IMR-90 (cell line): ENCODE data around the gene CLPTM1L. TPM values are rescaled to one million over a fixed set of nuclear protein-coding genes. Genes with fewer than 3 reads are reported as not detected.

ENCODE experiments used
- ATAC-seq: fragments of 200-7000 bp; cut with Tn5 transposase; 2 replicates; pipeline ENCODE4 v1.9.1; 2020; ENCODE audit warnings: low read depth, mild to moderate bottlenecking, moderate library complexity
- Bru-seq: library from RNA; stranded (reverse); fragments of 400-500 nt; gene quantifications from one replicate; lab custom pipeline; 2021; lab: Mats Ljungman, UMichigan
- BruChase-seq, 2 experiments: library from RNA; stranded (reverse); fragments of 400-500 nt; gene quantifications; one replicate each; lab custom pipeline; 2021; lab: Mats Ljungman, UMichigan
- BruUV-seq: library from RNA; stranded (reverse); fragments of 400-500 nt; replicated peaks from 2 replicates; lab custom pipeline; 2021; lab: Mats Ljungman, UMichigan
- CTCF ChIA-PET: fragments of 300-600 bp; formaldehyde crosslinking; extraction: SDS; loops from one replicate; lab custom pipeline; 2021; ENCODE audit warnings: antibody characterized with exemption; lab: Yijun Ruan, JAX
- POLR2A ChIA-PET: fragments of 300-600 bp; sonication (Branson Sonifier 250); formaldehyde crosslinking; loops from one replicate; lab custom pipeline; 2022; ENCODE audit warnings: antibody characterized with exemption; ENCODE audit not compliant: unreplicated experiment; lab: Charles Lee
- DNase-seq: peaks from one replicate; pipeline ENCODE4 v3.0.0; 2013
- H2AFZ ChIP-seq: replicated peaks from 2 replicates; pipeline ENCODE3; 2013; ENCODE audit warnings: low read length, mild to moderate bottlenecking; ENCODE audit not compliant: poor library complexity
- H2AK5ac ChIP-seq: 2 replicates; pipeline ENCODE4 v1.6.1; 2013; ENCODE audit warnings: low read depth, low read length, inconsistent platforms
- H2AK9ac ChIP-seq: replicated peaks from 2 replicates; pipeline ENCODE3; 2013; ENCODE audit warnings: mild to moderate bottlenecking, low read depth, low read length, moderate library complexity; ENCODE audit not compliant: poor library complexity
- H2BK120ac ChIP-seq: 2 replicates; pipeline ENCODE4 v1.6.1; 2013; ENCODE audit warnings: low read depth, low read length, inconsistent platforms
- H2BK15ac ChIP-seq: 3 replicates; pipeline ENCODE4 v1.6.1; 2013; ENCODE audit warnings: low read depth, low read length, inconsistent platforms
- H2BK20ac ChIP-seq: 2 replicates; pipeline ENCODE4 v1.6.1; 2013; ENCODE audit warnings: low read depth, mild to moderate bottlenecking, inconsistent platforms, low read length, moderate library complexity
- H2BK5ac ChIP-seq: 2 replicates; pipeline ENCODE4 v1.6.1; 2013; ENCODE audit warnings: mild to moderate bottlenecking, low read depth, low read length, inconsistent platforms; ENCODE audit not compliant: poor library complexity, severe bottlenecking
- H3K14ac ChIP-seq: replicated peaks from 2 replicates; pipeline ENCODE4 v1.6.1; 2013; ENCODE audit warnings: low read depth, low read length, inconsistent platforms
- H3K18ac ChIP-seq: 2 replicates; pipeline ENCODE4 v1.6.1; 2013; ENCODE audit warnings: low read depth, low read length, control low read depth
- H3K23ac ChIP-seq: 2 replicates; pipeline ENCODE4 v1.6.1; 2013; ENCODE audit warnings: low read depth, low read length, inconsistent platforms
- H3K27ac ChIP-seq: 2 replicates; pipeline ENCODE4 v1.5.1; 2013; ENCODE audit warnings: mild to moderate bottlenecking, control low read depth, low read length; ENCODE audit not compliant: insufficient read depth
- H3K27me3 ChIP-seq: 2 replicates; pipeline ENCODE4 v1.6.1; 2013; ENCODE audit warnings: low read length; ENCODE audit not compliant: control insufficient read depth, insufficient read depth
- H3K36me3 ChIP-seq: 2 replicates; pipeline ENCODE4 v1.6.1; 2013; ENCODE audit warnings: low read length, mixed read lengths; ENCODE audit not compliant: control insufficient read depth, insufficient read depth
- H3K4ac ChIP-seq: 2 replicates; pipeline ENCODE4 v1.6.1; 2013; ENCODE audit warnings: low read depth, low read length, inconsistent platforms
- H3K4me1 ChIP-seq: 2 replicates; pipeline ENCODE4 v1.6.1; 2013; ENCODE audit warnings: low read length, mixed read lengths; ENCODE audit not compliant: control insufficient read depth, insufficient read depth
- H3K4me2 ChIP-seq: 2 replicates; pipeline ENCODE4 v1.6.1; 2013; ENCODE audit warnings: low read depth, mild to moderate bottlenecking, control low read depth, low read length, moderate library complexity
- H3K4me3 ChIP-seq: 2 replicates; pipeline ENCODE4 v1.5.1; 2013; ENCODE audit warnings: low read depth, mild to moderate bottlenecking, control low read depth, low read length, moderate library complexity; ENCODE audit not compliant: insufficient read depth
- H3K56ac ChIP-seq: 2 replicates; pipeline ENCODE4 v1.6.1; 2013; ENCODE audit warnings: low read length, inconsistent platforms; ENCODE audit not compliant: insufficient read depth; ENCODE audit errors: extremely low read depth
- H3K79me1 ChIP-seq, 2 experiments: 2 replicates each; pipeline ENCODE4 v1.6.1; 2013; ENCODE audit warnings: low read length in 2 of 2, inconsistent platforms in 1 of 2, low read depth in 1 of 2
- H3K9ac ChIP-seq: 2 replicates; pipeline ENCODE4 v1.6.1; 2013; ENCODE audit warnings: low read depth, low read length, control low read depth
- H3K9me1 ChIP-seq: 2 replicates; pipeline ENCODE4 v1.6.1; 2013; ENCODE audit warnings: low read length, inconsistent platforms; ENCODE audit not compliant: insufficient read depth
- H3K9me3 ChIP-seq: 2 replicates; pipeline ENCODE4 v1.6.1; 2013; ENCODE audit warnings: low read length; ENCODE audit not compliant: control insufficient read depth, insufficient read depth
- H4K20me1 ChIP-seq: 2 replicates; pipeline ENCODE4 v1.6.1; 2013; ENCODE audit warnings: low read length, inconsistent platforms; ENCODE audit not compliant: insufficient read depth
- H4K5ac ChIP-seq: 2 replicates; pipeline ENCODE4 v1.6.1; 2013; ENCODE audit warnings: mild to moderate bottlenecking, low read depth, low read length, control low read depth
- H4K8ac ChIP-seq, 2 experiments: 2 replicates each; pipeline ENCODE4 v1.6.1; 2013; ENCODE audit warnings: low read depth in 2 of 2, low read length in 2 of 2, control low read depth in 1 of 2, inconsistent platforms in 1 of 2
- H4K91ac ChIP-seq: 2 replicates; pipeline ENCODE4 v1.6.1; 2013; ENCODE audit warnings: low read depth, low read length, inconsistent platforms; ENCODE audit not compliant: insufficient read depth
- CEBPB ChIP-seq: IDR thresholded peaks from 2 replicates; pipeline ENCODE4 v1.6.1; 2012; ENCODE audit warnings: low read depth, low read length, improper control_type of control experiment
- ELK1 ChIP-seq: fragments of 150-350 bp; IDR thresholded peaks from 2 replicates; pipeline ENCODE4 v1.6.1; 2016; ENCODE audit warnings: low read depth, mild to moderate bottlenecking, low read length, moderate library complexity, borderline replicate concordance
- MAZ ChIP-seq: IDR thresholded peaks from 2 replicates; pipeline ENCODE4 v1.6.1; 2012; ENCODE audit warnings: low read depth, mild to moderate bottlenecking, low read length, improper control_type of control experiment, moderate library complexity, borderline replicate concordance
- MXI1 ChIP-seq: IDR thresholded peaks from 2 replicates; pipeline ENCODE4 v1.6.1; 2012; ENCODE audit warnings: low read depth, mild to moderate bottlenecking, low read length, moderate library complexity, borderline replicate concordance
- POLR2A ChIP-seq: IDR thresholded peaks from 2 replicates; pipeline ENCODE4 v1.6.1; 2012; ENCODE audit warnings: mild to moderate bottlenecking, low read depth, low read length
- RFX5 ChIP-seq: IDR thresholded peaks from 2 replicates; pipeline ENCODE4 v1.8.0; 2012; ENCODE audit warnings: low read depth, mild to moderate bottlenecking, low read length, moderate library complexity
- WGBS, 2 experiments: methylation state at CpG; one replicate each; pipeline versions ENCODE4 v1.1.5 to v1.1.7; 2013; ENCODE audit warnings: missing lambda C conversion rate in 2 of 2; ENCODE audit not compliant: insufficient read length in 1 of 2; ENCODE audit errors: extremely low coverage in 2 of 2; 5-methylcytosine and 5-hydroxymethylcytosine counted together
- dilution Hi-C: fragments of 300-500 bp; cut with HindIII; formaldehyde crosslinking; loops from one replicate; pipeline ENCODE4 v1.14.3; 2018; ENCODE audit warnings: low sequenced_read_pairs; ENCODE audit not compliant: unreplicated experiment
- in situ Hi-C: fragments of 300-500 bp; cut with MboI; formaldehyde crosslinking; loops from 3 replicates; pipeline ENCODE4 v1.14.3; 2019; ENCODE audit warnings: low sequenced_read_pairs, inconsistent platforms, mixed read lengths
- intact Hi-C: fragments of 100-400 bp; cut with micrococcal nuclease; formaldehyde crosslinking; loops from 2 replicates; pipeline ENCODE4 v1.10.0; 2022
- long read RNA-seq: library from polyadenylated mRNA; unstranded; transcript quantifications from one replicate; pipeline ENCODE4 v2.0.0, GENCODE V29; 2021; ENCODE audit not compliant: unreplicated experiment
- polyA plus RNA-seq, 3 experiments: library from polyadenylated mRNA; depleted of rRNA; stranded (reverse); fragments of >200 nt; gene quantifications; 2 replicates each; pipeline ENCODE4 v1.2.3, GENCODE V29; 2012; ENCODE audit warnings: low replicate concordance in 1 of 3
- total RNA-seq: library from RNA; depleted of rRNA; stranded (reverse); fragments of >200 nt; gene quantifications from 2 replicates; pipeline ENCODE4 v1.2.3, GENCODE V29; 2012; rRNA removed

Gene CLPTM1L, protein sequence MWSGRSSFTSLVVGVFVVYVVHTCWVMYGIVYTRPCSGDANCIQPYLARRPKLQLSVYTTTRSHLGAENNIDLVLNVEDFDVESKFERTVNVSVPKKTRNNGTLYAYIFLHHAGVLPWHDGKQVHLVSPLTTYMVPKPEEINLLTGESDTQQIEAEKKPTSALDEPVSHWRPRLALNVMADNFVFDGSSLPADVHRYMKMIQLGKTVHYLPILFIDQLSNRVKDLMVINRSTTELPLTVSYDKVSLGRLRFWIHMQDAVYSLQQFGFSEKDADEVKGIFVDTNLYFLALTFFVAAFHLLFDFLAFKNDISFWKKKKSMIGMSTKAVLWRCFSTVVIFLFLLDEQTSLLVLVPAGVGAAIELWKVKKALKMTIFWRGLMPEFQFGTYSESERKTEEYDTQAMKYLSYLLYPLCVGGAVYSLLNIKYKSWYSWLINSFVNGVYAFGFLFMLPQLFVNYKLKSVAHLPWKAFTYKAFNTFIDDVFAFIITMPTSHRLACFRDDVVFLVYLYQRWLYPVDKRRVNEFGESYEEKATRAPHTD
- 101 and 137 TPM in 2 replicates for total RNA-seq
- polyA plus RNA-seq (2012; rRNA removed): 110 and 114 TPM in 2 replicates
- 96.9 and 126 TPM in 2 replicates for polyA plus RNA-seq (2012; cell fraction: cytosol; rRNA removed)
- 124 and 132 TPM in 2 replicates for polyA plus RNA-seq (2012; cell fraction: nucleus; rRNA removed; ENCODE audit: low replicate concordance)
- Bru-seq, nascent RNA: percentile 64 among the genes with signal in this experiment
- BruChase-seq, experiment 1, labeled RNA remaining after a 6-hour chase: percentile 64 among the genes with signal in this experiment
- BruChase-seq, experiment 2, labeled RNA remaining after a 2-hour chase: percentile 62 among the genes with signal in this experiment
- long read RNA-seq, transcript CLPTM1L-201 (17 exons, 2,500 nt): major isoform, 330 of 414 reads
- long read RNA-seq, transcript CLPTM1L-215 (4 exons, 382 nt): minor isoform, 5 of 414 reads
- long read RNA-seq, partial matches to known transcripts: 27 of 414 reads
- long read RNA-seq, other reads (novel, unspliced or antisense): 52 of 414 reads

DNA sequence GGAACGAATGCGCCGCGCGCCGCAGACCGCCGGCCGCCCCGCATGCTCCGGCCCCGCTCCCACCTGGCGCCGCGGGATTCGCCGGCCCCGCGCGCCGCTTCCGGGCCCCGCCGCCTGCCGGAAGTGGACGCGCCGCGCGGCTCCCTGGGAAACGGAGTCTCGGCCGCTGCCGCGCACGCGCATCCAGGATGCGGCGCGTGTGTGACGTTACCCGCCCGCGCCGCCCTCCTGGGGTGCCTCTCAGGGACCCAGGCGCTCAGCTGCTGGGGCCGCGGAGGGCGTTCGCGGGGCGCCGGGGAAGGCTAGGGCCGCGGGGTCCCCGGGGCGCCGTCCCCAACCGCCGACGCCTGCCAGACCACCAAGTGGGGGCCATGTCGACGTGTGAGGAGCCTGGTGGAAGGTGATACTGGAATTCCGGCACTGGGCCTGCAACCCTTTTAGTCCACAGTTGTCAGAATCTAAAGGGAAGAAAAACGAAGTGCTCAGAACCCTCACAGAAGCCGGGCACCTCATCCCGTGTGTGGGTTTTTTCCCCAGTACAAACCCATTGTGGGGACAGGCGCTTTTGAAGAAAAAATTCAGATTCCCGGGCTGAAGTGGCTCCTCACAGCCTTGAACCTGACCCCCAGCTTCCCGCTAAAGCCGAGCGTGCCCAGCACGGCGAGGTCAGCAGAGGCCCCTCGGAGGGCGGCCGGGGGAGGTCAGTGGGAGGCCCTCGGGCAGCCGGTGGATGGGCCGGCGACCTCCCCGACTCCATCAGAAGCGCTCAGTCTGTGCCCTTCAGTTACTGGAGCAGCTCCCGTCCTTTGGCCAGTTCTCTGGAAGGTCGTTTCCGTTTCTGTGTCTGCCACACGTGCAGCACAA, at the start of gene CLPTM1L:
Gene CLPTM1L (minus strand): TSS at position 125 of the 864 bp plus-strand sequence. CDS start 258 bp downstream, outside the sequence.
- Histone ChIP-seq H3K79me1 (peaks cover 11 to 29% of the 10 kb centered on the region in 2 experiments), H3K27me3 (no peaks in the 10 kb centered on the region), H2BK20ac (no peak within 1 kb of the TSS), H3K4me2 (peak within 1 kb of the TSS; percentile 99), H3K18ac (no peak within 1 kb of the TSS; the same call in 1 of the 2 replicates), H3K14ac (peak within 1 kb of the TSS; percentile 83), H3K9me3 (no peaks in the 10 kb centered on the region), H3K27ac (peak within 1 kb of the TSS; percentile 92), H4K20me1 (no peaks in the 10 kb centered on the region), H2BK5ac (peak within 1 kb of the TSS; percentile 56), H3K9ac (peak within 1 kb of the TSS; percentile 94), H4K5ac (peak within 1 kb of the TSS; percentile 95), H3K4me1 (peaks cover 8% of the 10 kb centered on the region; the same call in 1 of the 2 replicates), H2AK5ac (peak within 1 kb of the TSS; percentile 91), H3K4ac (peak within 1 kb of the TSS; percentile 92), H3K56ac (peak within 1 kb of the TSS; percentile 87), H3K36me3 (peaks cover 16% of the 10 kb centered on the region), H3K23ac (peak within 1 kb of the TSS; percentile 69; the same call in 1 of the 2 replicates), H4K8ac (peak within 1 kb of the TSS; percentile 96 to 97), H4K91ac (peak within 1 kb of the TSS; percentile 17; the same call in 1 of the 2 replicates), H3K9me1 (no peaks in the 10 kb centered on the region), H2BK120ac (no peak within 1 kb of the TSS), H2BK15ac (no peak within 1 kb of the TSS), H2AFZ (peak within 1 kb of the TSS; percentile 96), H3K4me3 (peak within 1 kb of the TSS; percentile 98), H2AK9ac (peak within 1 kb of the TSS; percentile 96)
- ChIA-PET CTCF (no interaction called here), POLR2A (no interaction called here)
- in situ Hi-C loops: no loop called here
- dilution Hi-C loops: no loop called here
- no TSS peak for BruUV-seq
- WGBS, 2 experiments: 0% methylated on average over 43 of the region's 87 CpGs; no CpG with 5 or more reads in 1 of the 2 experiments
- intact Hi-C loops: loop anchor here (2.0 kb wide), 1 partner anchor 300 kb away; no protein-coding TSS in a partner anchor
- DNase-seq (peak; percentile 81), ATAC-seq (peak; percentile 94)
- TF ChIP-seq ELK1 (0 out of 2 replicates have a peak, but pooled peaks have one; percentile 13), CEBPB (no peak), POLR2A (peak; percentile 87), RFX5 (no peak), MXI1 (peak; percentile 96), MAZ (peak; percentile 74; the same call in 1 of the 2 replicates)
